ENCODE results near the gene VAMP5.

Gene VAMP5

GRCh38 chr2:85545780-85546240 is 38.4 kb upstream of the VAMP5 start:
- no peak for DNase-seq (ENCODE audit: low read depth)
- no peak overlapping the region for H3K4me3 ChIP-seq (ENCODE audit: control insufficient read depth, low read depth, low read length)
- TF ChIP-seq CTCF (IDR thresholded peaks at IDR 0.05; ENCODE audit: control insufficient read depth, insufficient read depth, low read depth, low read length, missing control alignments), result no peak

GRCh38 chr2:85547089-85547858 is 37.0 kb upstream of the VAMP5 start:
- TF ChIP-seq CTCF (IDR thresholded peaks at IDR 0.05; ENCODE audit: control insufficient read depth, insufficient read depth, low read depth, low read length, missing control alignments), result no peak
- DNase-seq (ENCODE audit: low read depth), result no peak
- no peak overlapping the region for H3K4me3 ChIP-seq (ENCODE audit: control insufficient read depth, low read depth, low read length)

- no peak overlapping the region for H3K4me3 ChIP-seq (ENCODE audit: control insufficient read depth, low read depth, low read length)
- no peak for DNase-seq (ENCODE audit: low read depth)
- no peak for TF ChIP-seq CTCF (IDR thresholded peaks at IDR 0.05; ENCODE audit: control insufficient read depth, insufficient read depth, low read depth, low read length, missing control alignments)
Measured at GRCh38 chr2:85547859-85548607, 36.2 kb upstream of the VAMP5 start.

GRCh38 chr2:85548608-85548900 is 35.7 kb upstream of the VAMP5 start:
- H3K4me3 ChIP-seq (ENCODE audit: control insufficient read depth, low read depth, low read length), result no peak overlapping the region
- no peak for TF ChIP-seq CTCF (IDR thresholded peaks at IDR 0.05; ENCODE audit: control insufficient read depth, insufficient read depth, low read depth, low read length, missing control alignments)
- no peak for DNase-seq (ENCODE audit: low read depth)

GRCh38 chr2:85549095-85549494 is 35.1 kb upstream of the VAMP5 start:
- H3K4me3 ChIP-seq (ENCODE audit: control insufficient read depth, low read depth, low read length), result no peak overlapping the region
- no peak for TF ChIP-seq CTCF (IDR thresholded peaks at IDR 0.05; ENCODE audit: control insufficient read depth, insufficient read depth, low read depth, low read length, missing control alignments)
- no peak for DNase-seq (ENCODE audit: low read depth)

- peak; percentile 77 for DNase-seq (ENCODE audit: low read depth)
- no peak for TF ChIP-seq CTCF (IDR thresholded peaks at IDR 0.05; ENCODE audit: control insufficient read depth, insufficient read depth, low read depth, low read length, missing control alignments)
- H3K4me3 ChIP-seq (ENCODE audit: control insufficient read depth, low read depth, low read length), result no peak overlapping the region
Measured at GRCh38 chr2:85549826-85550225, 34.4 kb upstream of the VAMP5 start.

Measured in AG09309 (cell line).